HCT116 (cell line): ENCODE data around the gene TFAP2B. TPM values are rescaled to one million over a fixed set of nuclear protein-coding genes. Genes with fewer than 3 reads are reported as not detected.

ENCODE experiments used
- ATAC-seq: fragments of 200-7000 bp; cut with Tn5 transposase; 2 replicates; pipeline ENCODE4 v1.9.1; 2020; ENCODE audit warnings: mild to moderate bottlenecking, moderate library complexity
- BruUV-seq: library from RNA; stranded (reverse); fragments of 400-500 nt; replicated peaks from 2 replicates; lab custom pipeline; 2021; lab: Mats Ljungman, UMichigan
- CTCF ChIA-PET: fragments of 300-600 bp; sonication (Branson Sonifier 250); formaldehyde crosslinking; loops from one replicate; lab custom pipeline; 2021; ENCODE audit warnings: antibody characterized with exemption; lab: Charles Lee
- POLR2A ChIA-PET: fragments of 300-600, 350-600 bp; sonication (Branson Sonifier 250); formaldehyde crosslinking; loops from one replicate; lab custom pipeline; 2021; ENCODE audit warnings: antibody characterized with exemption; lab: Charles Lee
- RAD21 ChIA-PET, 2 experiments: fragments of 300-600 bp; sonication (Branson Sonifier 250); formaldehyde crosslinking; loops; one replicate each; lab custom pipeline; 2023; ENCODE audit warnings: low total read pairs in 2 of 2; ENCODE audit not compliant: uncharacterized antibody in 2 of 2, unreplicated experiment in 2 of 2, low non-redundant PET in 1 of 2; lab: Charles Lee
- DNase-seq: peaks from one replicate; pipeline ENCODE4 v3.0.0-alpha.2; 2010; ENCODE audit warnings: low read depth, low spot score
- H2AFZ ChIP-seq: fragments of 200-600 bp; shearing (Covaris generic), sonication (generic); 2 replicates; pipeline ENCODE4 v1.6.1; 2017; ENCODE audit warnings: low read depth, mixed run types, mixed read lengths, antibody characterized with exemption, low read length; ENCODE audit not compliant: poor library complexity, severe bottlenecking
- H3K27ac ChIP-seq: 2 replicates; pipeline ENCODE4 v1.5.1; 2012; ENCODE audit warnings: low read depth, low read length
- H3K27me3 ChIP-seq: fragments of 200-600 bp; sonication (generic); 2 replicates; pipeline ENCODE4 v1.6.1; 2016; ENCODE audit warnings: mixed run types, low read length, mixed read lengths; ENCODE audit not compliant: insufficient read depth
- H3K36me3 ChIP-seq, 2 experiments: fragments of 200-500 bp in 1 of 2; fragments of 200-600 bp in 1 of 2; sonication (Bioruptor generic) in 1 of 2; sonication (generic) in 1 of 2; 2 replicates each; pipeline versions ENCODE4 v1.5.1 to v1.6.1; 2014 to 2016; ENCODE audit warnings: low read length in 2 of 2, inconsistent platforms in 1 of 2, mixed read lengths in 1 of 2, mixed run types in 1 of 2; ENCODE audit not compliant: insufficient read depth in 2 of 2, control insufficient read depth in 1 of 2
- H3K4me1 ChIP-seq, 2 experiments: fragments of 200-600 bp in 1 of 2; sonication (generic) in 1 of 2; 2 replicates each; pipeline versions ENCODE4 v1.5.1 to v1.6.1; 2012 to 2017; ENCODE audit warnings: low read length in 2 of 2, inconsistent platforms in 1 of 2, mild to moderate bottlenecking in 1 of 2, mixed read lengths in 1 of 2, mixed run types in 1 of 2, moderate library complexity in 1 of 2; ENCODE audit not compliant: insufficient read depth in 2 of 2, control insufficient read depth in 1 of 2
- H3K4me2 ChIP-seq: fragments of 200-600 bp; sonication (generic); 2 replicates; pipeline ENCODE4 v1.6.1; 2017; ENCODE audit warnings: mixed run types, low read length, mixed read lengths
- H3K4me3 ChIP-seq, 2 experiments: fragments of 200-600 bp in 1 of 2; sonication (generic) in 1 of 2; replicated peaks in 1 of 2; 2 replicates each; pipeline ENCODE4 v1.5.1; 2011 to 2016; ENCODE audit warnings: low read length in 2 of 2, control low read depth in 1 of 2, low read depth in 1 of 2, mild to moderate bottlenecking in 1 of 2, mixed read lengths in 1 of 2, mixed run types in 1 of 2
- H3K79me2 ChIP-seq: fragments of 200-600 bp; sonication (generic); 2 replicates; pipeline ENCODE4 v1.6.1; 2017; ENCODE audit warnings: mild to moderate bottlenecking, mixed run types, low read length, moderate library complexity, mixed read lengths; ENCODE audit not compliant: insufficient read depth
- H3K9ac ChIP-seq: fragments of 200-600 bp; sonication (generic); 2 replicates; pipeline ENCODE4 v1.6.1; 2016; ENCODE audit warnings: low read length, mixed read lengths
- H3K9me2 ChIP-seq: fragments of 200-600 bp; sonication (generic), shearing (Covaris generic); 2 replicates; pipeline ENCODE4 v1.6.1; 2017; ENCODE audit warnings: mixed run types, mild to moderate bottlenecking, moderate library complexity; ENCODE audit not compliant: insufficient read depth
- H3K9me3 ChIP-seq, 2 experiments: fragments of 200-500 bp in 1 of 2; fragments of 200-600 bp in 1 of 2; sonication (Bioruptor generic) in 1 of 2; sonication (generic) in 1 of 2; 2 replicates each; pipeline ENCODE4 v1.6.1; 2014 to 2017; ENCODE audit warnings: low read length in 2 of 2, mixed read lengths in 2 of 2, inconsistent platforms in 1 of 2, low read depth in 1 of 2, mild to moderate bottlenecking in 1 of 2, mixed run types in 1 of 2, moderate library complexity in 1 of 2; ENCODE audit not compliant: control insufficient read depth in 1 of 2, insufficient read depth in 1 of 2
- H4K20me1 ChIP-seq: fragments of 200-600 bp; sonication (generic), shearing (Covaris generic); 2 replicates; pipeline ENCODE4 v1.6.1; 2017; ENCODE audit warnings: mixed run types, mild to moderate bottlenecking, moderate library complexity; ENCODE audit not compliant: insufficient read depth
- CEBPB ChIP-seq: IDR thresholded peaks from 2 replicates; pipeline ENCODE4 v1.6.1; 2012; ENCODE audit warnings: low read depth
- EGR1 ChIP-seq: IDR thresholded peaks from 2 replicates; pipeline ENCODE4 v1.6.1; 2012; ENCODE audit warnings: low read depth
- ELF1 ChIP-seq: IDR thresholded peaks from 2 replicates; pipeline ENCODE4 v1.6.1; 2012; ENCODE audit warnings: low read depth, borderline replicate concordance
- POLR2A ChIP-seq: IDR thresholded peaks from 2 replicates; pipeline ENCODE4 v1.7.0; 2011; ENCODE audit warnings: borderline replicate concordance; ENCODE audit not compliant: insufficient read depth, insufficient read length; ENCODE audit errors: extremely low read depth
- POLR2AphosphoS5 ChIP-seq: IDR thresholded peaks from 2 replicates; pipeline ENCODE4 v1.6.1; 2011; ENCODE audit warnings: mild to moderate bottlenecking, low read depth, low read length, moderate library complexity
- RAD21 ChIP-seq: IDR thresholded peaks from 2 replicates; pipeline ENCODE4 v1.6.1; 2012; ENCODE audit warnings: low read depth, mild to moderate bottlenecking
- SP1 ChIP-seq: IDR thresholded peaks from 2 replicates; pipeline ENCODE4 v1.6.1; 2012; ENCODE audit warnings: low read depth
- SRF ChIP-seq: IDR thresholded peaks from 2 replicates; pipeline ENCODE4 v1.6.1; 2012; ENCODE audit warnings: low read depth
- intact Hi-C: fragments of 100-400 bp; cut with micrococcal nuclease; formaldehyde crosslinking; loops from 2 replicates; pipeline ENCODE4 v1.10.0; 2022
- total RNA-seq: library from RNA; stranded (reverse); gene quantifications from one replicate; pipeline ENCODE4 v1.2.1, GENCODE V29; 2021; ENCODE audit not compliant: unreplicated experiment
- TF ChIP-seq, protein P1 (sequence below): IDR thresholded peaks from 2 replicates; pipeline ENCODE4 v1.6.1; 2012; ENCODE audit warnings: low read depth
- TF ChIP-seq, protein P2 (sequence below): IDR thresholded peaks from 2 replicates; pipeline ENCODE4 v1.6.1; 2011; ENCODE audit warnings: mild to moderate bottlenecking, low read length, moderate library complexity; ENCODE audit not compliant: insufficient replicate concordance; ENCODE audit errors: extremely low read depth

The TFAP2B gene
- total RNA-seq, 1 experiment from 2014 or later = not detected

DNA sequence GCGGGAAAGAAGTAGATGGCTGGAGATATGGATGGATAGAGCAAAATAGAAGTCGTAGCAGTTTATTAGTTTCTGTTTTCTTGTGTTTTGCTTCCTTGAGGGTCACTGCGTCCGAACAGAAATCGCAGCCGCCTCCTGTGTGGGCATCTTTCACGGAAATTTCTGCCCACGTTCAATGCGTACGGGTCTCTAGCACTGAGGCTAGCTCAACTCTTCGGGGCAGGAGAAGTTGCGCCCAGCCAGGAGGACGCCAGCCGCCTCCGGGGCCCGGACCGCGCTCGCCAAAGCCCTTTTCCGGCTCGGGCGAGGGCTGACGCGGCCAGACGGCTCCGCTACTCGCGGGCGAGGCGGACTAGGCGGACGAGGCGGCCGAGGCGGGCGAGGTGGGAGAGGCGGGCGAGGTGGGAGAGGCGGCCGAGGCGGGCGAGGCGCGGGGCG is 814 bp downstream of the TFAP2B start:
- intact Hi-C loops = loop anchor here (10.0 kb wide), 1 partner anchor 1035 kb away; no protein-coding TSS in a partner anchor
- no peak overlapping the region for H3K4me2 ChIP-seq
- POLR2A ChIA-PET = no interaction called here

More for the DNA sequence above, 814 bp downstream of the TFAP2B start:
- no peak for ATAC-seq
- no TSS peak for BruUV-seq
- ChIA-PET RAD21 (no interaction called here), CTCF (no interaction called here)
- no peaks in the 10 kb centered on the region for H4K20me1 ChIP-seq
- no peak overlapping the region for H3K9ac ChIP-seq
- H2AFZ ChIP-seq = no peak overlapping the region
- no peaks in the 10 kb centered on the region; a peak in 1 of 4 replicates for H3K36me3 ChIP-seq
- H3K27me3 ChIP-seq = no peaks in the 10 kb centered on the region
- no peaks in the 10 kb centered on the region for H3K9me3 ChIP-seq
- DNase-seq = no peak
- H3K27ac ChIP-seq = no peak overlapping the region
- no peak overlapping the region for H3K4me3 ChIP-seq
- no peak for TF ChIP-seq POLR2A
- TF ChIP-seq SP1 = no peak
- TF ChIP-seq EGR1 = no peak
- TF ChIP-seq ELF1 = no peak
- TF ChIP-seq, protein P1, sequence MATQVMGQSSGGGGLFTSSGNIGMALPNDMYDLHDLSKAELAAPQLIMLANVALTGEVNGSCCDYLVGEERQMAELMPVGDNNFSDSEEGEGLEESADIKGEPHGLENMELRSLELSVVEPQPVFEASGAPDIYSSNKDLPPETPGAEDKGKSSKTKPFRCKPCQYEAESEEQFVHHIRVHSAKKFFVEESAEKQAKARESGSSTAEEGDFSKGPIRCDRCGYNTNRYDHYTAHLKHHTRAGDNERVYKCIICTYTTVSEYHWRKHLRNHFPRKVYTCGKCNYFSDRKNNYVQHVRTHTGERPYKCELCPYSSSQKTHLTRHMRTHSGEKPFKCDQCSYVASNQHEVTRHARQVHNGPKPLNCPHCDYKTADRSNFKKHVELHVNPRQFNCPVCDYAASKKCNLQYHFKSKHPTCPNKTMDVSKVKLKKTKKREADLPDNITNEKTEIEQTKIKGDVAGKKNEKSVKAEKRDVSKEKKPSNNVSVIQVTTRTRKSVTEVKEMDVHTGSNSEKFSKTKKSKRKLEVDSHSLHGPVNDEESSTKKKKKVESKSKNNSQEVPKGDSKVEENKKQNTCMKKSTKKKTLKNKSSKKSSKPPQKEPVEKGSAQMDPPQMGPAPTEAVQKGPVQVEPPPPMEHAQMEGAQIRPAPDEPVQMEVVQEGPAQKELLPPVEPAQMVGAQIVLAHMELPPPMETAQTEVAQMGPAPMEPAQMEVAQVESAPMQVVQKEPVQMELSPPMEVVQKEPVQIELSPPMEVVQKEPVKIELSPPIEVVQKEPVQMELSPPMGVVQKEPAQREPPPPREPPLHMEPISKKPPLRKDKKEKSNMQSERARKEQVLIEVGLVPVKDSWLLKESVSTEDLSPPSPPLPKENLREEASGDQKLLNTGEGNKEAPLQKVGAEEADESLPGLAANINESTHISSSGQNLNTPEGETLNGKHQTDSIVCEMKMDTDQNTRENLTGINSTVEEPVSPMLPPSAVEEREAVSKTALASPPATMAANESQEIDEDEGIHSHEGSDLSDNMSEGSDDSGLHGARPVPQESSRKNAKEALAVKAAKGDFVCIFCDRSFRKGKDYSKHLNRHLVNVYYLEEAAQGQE = no peak
- no peak for TF ChIP-seq RAD21
- TF ChIP-seq, protein P2, sequence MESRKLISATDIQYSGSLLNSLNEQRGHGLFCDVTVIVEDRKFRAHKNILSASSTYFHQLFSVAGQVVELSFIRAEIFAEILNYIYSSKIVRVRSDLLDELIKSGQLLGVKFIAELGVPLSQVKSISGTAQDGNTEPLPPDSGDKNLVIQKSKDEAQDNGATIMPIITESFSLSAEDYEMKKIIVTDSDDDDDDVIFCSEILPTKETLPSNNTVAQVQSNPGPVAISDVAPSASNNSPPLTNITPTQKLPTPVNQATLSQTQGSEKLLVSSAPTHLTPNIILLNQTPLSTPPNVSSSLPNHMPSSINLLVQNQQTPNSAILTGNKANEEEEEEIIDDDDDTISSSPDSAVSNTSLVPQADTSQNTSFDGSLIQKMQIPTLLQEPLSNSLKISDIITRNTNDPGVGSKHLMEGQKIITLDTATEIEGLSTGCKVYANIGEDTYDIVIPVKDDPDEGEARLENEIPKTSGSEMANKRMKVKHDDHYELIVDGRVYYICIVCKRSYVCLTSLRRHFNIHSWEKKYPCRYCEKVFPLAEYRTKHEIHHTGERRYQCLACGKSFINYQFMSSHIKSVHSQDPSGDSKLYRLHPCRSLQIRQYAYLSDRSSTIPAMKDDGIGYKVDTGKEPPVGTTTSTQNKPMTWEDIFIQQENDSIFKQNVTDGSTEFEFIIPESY = no peak
- TF ChIP-seq POLR2AphosphoS5 = no peak
- no peak for TF ChIP-seq CEBPB
- no peak for TF ChIP-seq SRF
- H3K79me2 ChIP-seq = no peaks in the 10 kb centered on the region
- no peaks in the 10 kb centered on the region for H3K4me1 ChIP-seq
- no peaks in the 10 kb centered on the region for H3K9me2 ChIP-seq
